Sigmoid colon (tissue), 4 donors: Measurements from ENCODE around the gene ADAMTS12.
"Not testable (repeated sequence)": the region's sequence is repeated elsewhere in the genome, so short reads cannot be mapped to it uniquely, and the experiment has no call there.

Experiments used
- POLR2A ChIP-seq, 2 donors: fragments of 450-650 bp; IDR thresholded peaks; one replicate each; pipeline ENCODE4 v1.6.1; 2016; ENCODE audit warnings: antibody characterized with exemption in 2 of 2, mild to moderate bottlenecking in 2 of 2, moderate library complexity in 2 of 2
- POLR2AphosphoS5 ChIP-seq, 4 donors: sonication (generic); formaldehyde crosslinking; IDR thresholded peaks; one replicate each; pipeline ENCODE4 v1.6.1; 2017; ENCODE audit warnings: antibody characterized with exemption in 4 of 4
- TF ChIP-seq, protein P1 (sequence below), 4 experiments: fragments of 450-650 bp in 3 of 4; fragments of 200-600 bp in 1 of 4; IDR thresholded peaks; one replicate each; pipeline ENCODE4 v1.5.1; 2016 to 2019; ENCODE audit warnings: antibody characterized with exemption in 4 of 4, mild to moderate bottlenecking in 3 of 4, moderate library complexity in 2 of 4

GRCh38 chr5:33914844-33915243 is 23.1 kb upstream of the ADAMTS12 start:
- TF ChIP-seq, protein P1, sequence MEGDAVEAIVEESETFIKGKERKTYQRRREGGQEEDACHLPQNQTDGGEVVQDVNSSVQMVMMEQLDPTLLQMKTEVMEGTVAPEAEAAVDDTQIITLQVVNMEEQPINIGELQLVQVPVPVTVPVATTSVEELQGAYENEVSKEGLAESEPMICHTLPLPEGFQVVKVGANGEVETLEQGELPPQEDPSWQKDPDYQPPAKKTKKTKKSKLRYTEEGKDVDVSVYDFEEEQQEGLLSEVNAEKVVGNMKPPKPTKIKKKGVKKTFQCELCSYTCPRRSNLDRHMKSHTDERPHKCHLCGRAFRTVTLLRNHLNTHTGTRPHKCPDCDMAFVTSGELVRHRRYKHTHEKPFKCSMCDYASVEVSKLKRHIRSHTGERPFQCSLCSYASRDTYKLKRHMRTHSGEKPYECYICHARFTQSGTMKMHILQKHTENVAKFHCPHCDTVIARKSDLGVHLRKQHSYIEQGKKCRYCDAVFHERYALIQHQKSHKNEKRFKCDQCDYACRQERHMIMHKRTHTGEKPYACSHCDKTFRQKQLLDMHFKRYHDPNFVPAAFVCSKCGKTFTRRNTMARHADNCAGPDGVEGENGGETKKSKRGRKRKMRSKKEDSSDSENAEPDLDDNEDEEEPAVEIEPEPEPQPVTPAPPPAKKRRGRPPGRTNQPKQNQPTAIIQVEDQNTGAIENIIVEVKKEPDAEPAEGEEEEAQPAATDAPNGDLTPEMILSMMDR (IDR thresholded peaks at IDR 0.05): not testable (repeated sequence)
- not testable (repeated sequence) for TF ChIP-seq POLR2A, POLR2AphosphoS5 (IDR thresholded peaks at IDR 0.05)
